GM19467 (cell line): ENCODE data around the gene SARS2.
"Not testable (repeated sequence)": the region's sequence is repeated elsewhere in the genome, so short reads cannot be mapped to it uniquely, and the experiment has no call there.

ENCODE experiments used
- ATAC-seq: cut with Tn5 transposase; IDR thresholded peaks from one replicate; pipeline ENCODE4 v1.9.1; 2021; ENCODE audit warnings: mild to moderate bottlenecking, moderate library complexity; ENCODE audit not compliant: unreplicated experiment

SARS2 gene

GRCh38 chr19:38946229-38947010 is 15.9 kb upstream of the SARS2 start:
- no peak for ATAC-seq

DNA sequence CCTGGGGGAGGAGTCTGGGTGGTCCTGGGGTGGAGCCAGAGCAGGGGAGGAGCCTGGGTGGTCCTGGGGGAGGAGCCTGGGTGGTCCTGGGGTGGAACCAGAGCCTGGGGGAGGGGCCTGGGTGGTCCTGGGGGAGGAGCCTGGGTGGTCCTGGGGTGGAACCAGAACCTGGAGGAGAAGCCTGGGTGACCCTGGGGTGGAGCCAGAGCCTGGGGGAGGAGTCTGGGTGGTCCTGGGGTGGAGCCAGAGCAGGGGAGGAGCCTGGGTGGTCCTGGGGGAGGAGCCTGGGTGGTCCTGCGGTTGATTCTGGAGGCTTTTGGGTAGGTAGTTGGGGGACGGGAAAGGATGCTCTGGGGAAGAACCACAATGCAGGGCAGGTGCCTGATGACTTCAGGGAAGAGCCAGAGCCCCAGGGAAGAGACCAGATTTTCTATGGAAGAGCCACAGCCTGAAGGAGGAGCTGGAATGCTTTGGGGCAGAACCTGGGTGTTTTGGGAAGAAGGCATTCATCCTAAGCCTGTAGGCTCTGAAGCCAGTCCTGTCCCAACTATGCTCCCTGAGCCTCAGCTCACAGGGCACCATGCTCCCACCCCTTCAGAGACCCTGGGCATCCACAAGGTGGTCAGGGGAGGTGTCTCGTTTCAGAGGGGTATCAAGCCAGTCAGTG is 15.1 kb upstream of the SARS2 start:
- ATAC-seq: no peak

DNA sequence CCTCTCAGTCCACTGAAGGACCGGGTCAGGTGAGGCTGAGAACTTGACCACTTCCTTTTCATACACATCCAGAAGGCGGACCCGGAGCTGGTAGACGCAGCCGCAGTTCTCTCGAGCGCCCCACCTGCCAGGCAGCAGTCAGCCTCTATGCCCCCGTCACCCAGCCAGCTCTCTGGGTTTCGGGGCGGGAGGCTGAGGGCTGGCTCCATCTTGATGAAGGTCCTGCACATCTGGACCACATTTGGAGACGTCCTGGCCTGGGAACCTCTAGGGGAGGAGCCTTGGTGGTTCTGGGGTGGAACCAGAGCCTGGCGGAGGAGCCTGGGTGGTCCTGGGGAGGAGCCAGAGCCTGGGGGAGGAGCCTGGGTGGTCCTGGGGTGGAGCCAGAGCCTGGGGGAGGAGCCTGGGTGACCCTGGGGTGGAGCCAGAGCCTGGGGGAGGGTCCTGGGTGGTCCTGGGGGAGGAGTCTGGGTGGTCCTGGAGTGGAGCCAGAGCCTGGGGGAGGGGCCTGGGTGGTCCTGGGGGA is 14.5 kb upstream of the SARS2 start:
- ATAC-seq: no peak

GRCh38 chr19:38942471-38943181 is 12.1 kb upstream of the SARS2 start:
- no peak for ATAC-seq

DNA sequence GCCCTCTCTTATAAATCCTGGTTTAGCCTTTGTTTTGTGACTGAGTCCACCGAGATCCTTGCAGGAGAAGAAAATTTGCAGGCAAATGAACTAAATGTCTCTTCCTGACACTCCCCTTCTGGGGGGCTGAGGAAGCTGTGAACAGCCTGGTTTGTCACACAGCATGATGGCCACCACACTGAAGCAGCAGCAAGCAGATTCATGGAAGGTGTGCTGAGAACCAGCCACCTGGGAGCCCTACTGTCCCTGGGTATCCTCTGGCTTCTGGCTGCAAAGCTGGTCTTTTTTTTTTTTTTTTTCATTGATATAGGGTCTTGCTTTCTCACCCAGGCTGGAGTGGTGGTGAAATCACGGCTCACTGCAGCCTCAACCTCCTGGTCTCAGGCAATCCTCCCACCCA is 11.4 kb upstream of the SARS2 start:
- ATAC-seq: no peak

- ATAC-seq: not testable (repeated sequence)
Observed at GRCh38 chr19:38941466-38941865, 10.9 kb upstream of the SARS2 start.

DNA sequence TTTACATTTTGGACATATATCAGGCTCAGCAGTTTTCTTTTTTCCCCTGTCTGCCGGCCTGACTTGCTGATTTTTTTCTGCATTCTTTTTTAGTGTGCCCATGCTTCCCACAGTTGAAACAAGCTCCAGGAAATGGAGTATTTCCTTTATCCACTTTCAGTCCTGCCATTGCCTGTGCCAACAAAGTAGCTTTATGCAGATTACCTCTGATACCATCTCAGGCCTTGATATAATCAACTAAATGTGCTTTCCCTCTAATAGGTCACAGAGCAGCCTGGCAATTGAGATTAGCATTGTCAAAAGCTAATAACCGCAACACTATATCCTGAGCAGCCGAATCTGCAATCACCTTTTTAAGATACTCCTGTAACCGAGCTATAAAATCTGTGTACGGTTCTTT is 9.4 kb upstream of the SARS2 start:
- no peak for ATAC-seq

GRCh38 chr19:38933544-38933943 is 3.0 kb upstream of the SARS2 start:
- ATAC-seq: no peak

GRCh38 chr19:38932425-38933179 is 2.0 kb upstream of the SARS2 start:
- ATAC-seq: no peak

DNA sequence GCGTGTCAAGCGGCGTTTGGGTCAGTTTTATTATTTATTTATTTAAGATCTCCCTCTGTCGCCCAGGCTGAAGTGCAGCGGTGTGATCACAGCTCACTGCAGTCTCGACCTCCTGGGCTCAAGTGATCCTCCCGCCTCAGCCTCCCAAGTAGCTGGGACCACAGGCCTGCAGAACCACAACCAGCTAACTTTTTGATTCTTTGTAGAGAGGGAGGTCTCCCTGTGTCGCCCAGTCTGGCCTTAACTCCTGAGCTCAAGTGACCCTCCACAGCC is 894 bp upstream of the SARS2 start:
- no peak for ATAC-seq

DNA sequence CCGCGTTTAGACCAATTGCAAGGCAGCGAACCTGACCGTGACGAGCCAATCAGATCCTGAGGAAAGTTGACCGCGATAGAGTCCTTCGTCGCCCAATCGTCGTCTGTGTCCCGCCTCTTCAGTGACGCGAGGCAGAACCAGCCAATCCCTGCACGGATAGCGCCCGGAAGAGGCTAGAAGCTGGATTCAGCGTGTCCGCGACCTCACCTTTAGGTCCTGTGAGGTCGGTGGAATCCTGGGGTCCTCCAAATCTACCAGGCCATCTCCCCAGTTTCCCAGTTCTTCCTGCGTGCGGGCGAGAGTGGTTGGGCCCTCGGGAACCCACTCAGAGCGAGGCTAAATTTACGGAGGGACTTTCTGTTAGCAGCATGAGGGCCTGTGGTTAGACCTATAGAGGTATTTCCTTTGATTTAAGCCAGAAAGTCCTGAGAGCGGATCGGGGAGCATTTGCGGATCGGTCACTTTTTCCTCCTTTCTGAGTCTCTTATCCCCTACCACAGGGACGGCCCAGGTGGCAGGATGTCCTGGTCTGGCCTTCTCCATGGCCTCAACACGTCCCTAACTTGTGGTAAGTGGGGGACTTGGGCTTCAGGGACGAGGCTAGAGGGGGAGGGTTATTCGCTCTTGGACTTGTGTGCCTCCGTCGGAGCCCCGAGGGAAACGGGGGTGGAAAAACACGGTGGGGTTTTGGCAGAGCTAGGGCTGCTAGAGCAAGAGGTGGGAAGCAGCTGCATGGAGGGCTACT is 385 bp upstream of the SARS2 start, which contains the start of gene MRPS12:
TSS of gene MRPS12 (plus strand) at position 169 of the 745 bp plus-strand sequence. CDS start at position 520, 351 bp downstream.
- ATAC-seq: peak; percentile 87

DNA sequence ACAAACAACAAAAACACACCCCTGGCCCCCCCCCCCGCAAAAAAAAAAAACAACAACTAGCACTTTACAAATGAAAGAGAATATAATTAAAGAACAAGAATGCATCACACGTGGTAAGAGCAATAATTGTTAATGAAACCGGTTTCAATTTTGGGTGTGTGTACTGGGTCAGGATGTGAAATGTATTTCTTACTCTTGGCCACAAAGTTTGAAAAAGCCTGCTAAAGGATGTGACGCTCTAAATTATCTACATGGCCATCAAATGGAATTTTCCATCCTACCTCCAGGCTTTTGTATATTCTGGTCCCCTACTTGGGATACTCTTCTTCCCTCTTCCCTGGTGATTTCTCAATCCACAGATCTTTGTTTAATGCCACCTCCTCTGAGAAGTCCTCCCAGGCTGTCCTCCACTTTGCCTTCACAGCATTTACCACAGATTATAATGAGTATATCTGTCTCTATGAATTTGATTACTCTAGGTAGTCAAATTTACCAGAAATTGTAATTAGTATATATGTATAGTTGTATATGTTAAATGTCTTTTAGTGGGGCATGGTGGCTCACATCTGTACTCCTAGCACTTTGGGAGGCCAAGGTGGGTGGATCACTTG is 2.1 kb downstream of the SARS2 start:
- ATAC-seq: no peak

DNA sequence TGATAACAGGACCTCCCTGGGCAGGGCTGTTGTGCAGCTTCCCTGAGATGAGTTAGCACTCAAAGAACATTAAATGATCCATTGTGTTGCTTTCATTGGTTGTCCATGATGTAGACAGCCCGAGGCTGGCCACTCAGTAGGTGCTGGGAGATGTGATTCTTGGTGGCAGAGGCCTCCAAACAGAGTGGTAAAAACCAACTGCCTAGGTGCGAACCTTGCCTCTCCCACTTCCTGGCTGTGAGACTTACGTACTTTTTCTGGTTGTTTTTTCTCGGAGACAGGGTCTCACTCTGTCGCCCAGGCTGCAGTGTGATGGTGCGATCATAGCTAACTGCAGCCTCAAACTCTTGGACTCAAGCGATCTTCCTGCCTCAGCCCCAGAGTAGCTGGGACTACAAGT is 6.2 kb downstream of the SARS2 start:
- no peak for ATAC-seq

DNA sequence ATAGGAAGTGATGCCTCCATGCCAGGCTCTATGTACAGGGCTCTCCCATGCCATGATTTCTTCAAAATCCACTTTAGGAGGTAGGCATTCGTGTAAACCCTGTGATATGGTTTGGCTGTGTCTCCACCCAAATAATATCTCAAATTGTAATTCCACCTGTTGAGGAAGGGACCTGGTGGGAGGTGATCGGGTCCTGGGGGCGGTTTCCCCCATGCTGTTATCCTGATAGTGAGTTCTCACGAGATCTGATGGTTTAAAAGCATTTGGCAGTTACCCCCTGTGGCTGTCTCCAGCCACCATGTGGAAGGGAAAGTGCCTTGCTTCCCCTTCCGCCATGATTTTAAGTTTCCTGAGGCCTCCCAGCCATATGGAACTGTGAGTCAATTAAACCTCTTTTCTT is 8.1 kb downstream of the SARS2 start:
- ATAC-seq: no peak

DNA sequence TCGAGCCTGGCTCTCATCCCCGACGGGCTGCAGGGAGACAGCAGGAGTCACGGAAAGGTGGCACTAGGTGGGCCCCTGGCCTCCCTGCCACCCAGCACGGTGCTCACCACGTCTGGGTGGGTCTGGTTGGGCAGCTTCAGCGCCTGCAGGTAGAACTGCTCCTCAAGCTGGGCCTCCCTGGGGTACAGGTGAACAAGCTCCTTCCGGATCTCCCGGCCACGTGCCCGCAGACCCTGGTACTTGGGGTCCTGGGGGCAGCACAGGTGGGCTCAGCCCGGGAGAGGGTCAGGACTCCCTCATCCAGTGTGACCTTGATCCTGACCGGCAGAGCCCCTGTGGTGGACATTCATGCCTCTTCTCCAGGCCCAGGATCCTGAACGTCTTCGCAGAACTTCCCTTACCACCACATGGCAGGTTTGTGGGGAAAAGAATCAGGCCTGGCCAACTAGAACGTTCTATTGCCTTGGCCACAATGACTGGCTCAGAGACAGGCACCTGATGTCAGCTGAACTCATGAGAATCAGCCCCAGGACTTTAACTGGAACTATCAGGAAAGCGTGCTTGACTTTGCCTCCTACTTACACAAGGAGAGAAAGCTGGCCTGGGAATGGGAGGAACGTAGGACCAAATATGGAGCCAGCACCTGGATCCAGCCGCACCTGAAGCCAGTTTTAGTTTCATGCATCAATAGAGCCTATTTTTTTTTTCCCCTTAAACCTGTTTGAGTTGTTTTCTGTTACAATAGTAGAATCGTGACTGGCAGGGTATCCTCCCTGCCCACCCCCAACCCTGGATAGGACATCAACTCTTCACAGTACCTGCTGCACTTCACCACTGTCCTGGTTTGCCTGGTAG is 8.9 kb downstream of the SARS2 start:
- ATAC-seq: no peak

DNA sequence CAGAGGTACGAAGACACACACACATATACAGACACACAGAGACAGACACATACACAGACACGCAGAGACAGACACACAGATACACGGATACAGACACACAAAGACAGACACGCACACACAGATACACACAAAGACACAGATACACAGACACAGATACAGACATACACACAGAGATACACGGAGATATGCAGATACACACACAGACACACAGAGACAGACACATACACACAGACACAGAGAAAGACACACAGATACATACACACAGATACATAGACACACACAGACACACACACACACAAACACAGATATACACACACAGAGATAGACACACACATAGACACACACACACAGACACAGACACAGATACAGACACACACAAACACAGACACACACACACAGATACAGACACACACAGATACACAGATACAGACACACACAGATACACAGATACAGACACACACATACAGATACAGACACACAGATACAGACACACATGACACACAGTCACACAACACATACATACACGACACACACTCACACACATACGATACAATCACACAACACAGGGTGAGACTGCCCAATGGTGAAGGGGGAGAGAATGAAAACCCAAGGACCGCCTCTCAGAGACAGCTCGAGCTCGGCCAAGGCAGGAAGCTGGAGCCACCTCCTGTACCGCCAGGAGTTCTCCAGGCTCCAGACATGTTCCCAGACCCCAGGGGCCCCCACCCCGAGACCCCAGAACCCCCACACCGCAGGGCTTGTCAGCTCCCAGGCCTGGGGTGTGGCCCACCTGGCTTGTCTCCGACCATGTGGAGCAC is 9.8 kb downstream of the SARS2 start:
- ATAC-seq: no peak

- ATAC-seq: no peak
Observed at GRCh38 chr19:38919837-38920601, 10.5 kb downstream of the SARS2 start.
